Esophagus muscularis mucosa (tissue), 4 donors: ENCODE results near the gene ISCA2. TPM values are rescaled to one million over a fixed set of nuclear protein-coding genes. Genes with fewer than 3 reads are reported as not detected.

Source experiments
- DNase-seq: peaks from one replicate; pipeline ENCODE4 v3.0.0-alpha.2; 2017; ENCODE audit errors: extremely low spot score
- H3K27ac ChIP-seq, 4 donors: fragments of 200-600 bp; sonication (generic); replicated peaks in 1 of 4; 1 replicate in 3 of 4; 2 replicates in 1 of 4; pipeline ENCODE4 v1.5.1; 2016 to 2019; ENCODE audit warnings: mild to moderate bottlenecking in 1 of 4
- H3K27me3 ChIP-seq, 4 donors: fragments of 200-600 bp; sonication (generic); one replicate each; pipeline versions ENCODE4 v1.5.1 to v1.6.0; 2016 to 2019
- H3K36me3 ChIP-seq, 4 donors: fragments of 200-600 bp; sonication (generic); one replicate each; pipeline ENCODE4 v1.5.1; 2016 to 2019
- H3K4me1 ChIP-seq, 4 donors: fragments of 200-600 bp; sonication (generic); one replicate each; pipeline ENCODE4 v1.5.1; 2016 to 2019
- H3K4me3 ChIP-seq, 4 donors: fragments of 200-600 bp; sonication (generic); 1 replicate in 2 of 4; 2 replicates in 2 of 4; pipeline ENCODE4 v1.5.1; 2016 to 2019; ENCODE audit warnings: mild to moderate bottlenecking in 4 of 4, moderate library complexity in 1 of 4
- H3K9me3 ChIP-seq, 4 donors: fragments of 200-600 bp; sonication (generic); 1 replicate in 3 of 4; 2 replicates in 1 of 4; pipeline ENCODE4 v1.5.1; 2016 to 2019
- EP300 ChIP-seq: sonication (generic); formaldehyde crosslinking; IDR thresholded peaks from one replicate; pipeline ENCODE4 v1.6.1; 2017; ENCODE audit warnings: antibody characterized with exemption
- POLR2A ChIP-seq: fragments of 450-650 bp; IDR thresholded peaks from one replicate; pipeline ENCODE4 v1.6.1; 2017; ENCODE audit warnings: antibody characterized with exemption, moderate library complexity, mild to moderate bottlenecking, low read depth
- POLR2AphosphoS5 ChIP-seq, 2 donors: sonication (generic); formaldehyde crosslinking; IDR thresholded peaks; one replicate each; pipeline ENCODE4 v1.6.1; 2017; ENCODE audit warnings: antibody characterized with exemption in 2 of 2
- WGBS: methylation state at CpG from one replicate; pipeline ENCODE4 v1.1.5; 2018; 5-methylcytosine and 5-hydroxymethylcytosine counted together
- intact Hi-C: fragments of 100-400 bp; cut with DNase I; formaldehyde crosslinking; loops from one replicate; pipeline ENCODE4 v1.15.1; 2023
- total RNA-seq, 4 donors: library from RNA; depleted of rRNA; stranded (reverse); fragments of >200 nt; gene quantifications; one replicate each; pipeline versions ENCODE4 v1.1.0 to v1.2.1, GENCODE V29; 2016
- TF ChIP-seq, protein P1 (sequence below), 3 experiments: fragments of 200-600 bp in 2 of 3; fragments of 450-650 bp in 1 of 3; sonication (generic) in 2 of 3; IDR thresholded peaks; one replicate each; pipeline ENCODE4 v1.5.1; 2017 to 2019; ENCODE audit warnings: antibody characterized with exemption in 3 of 3, mild to moderate bottlenecking in 2 of 3, moderate library complexity in 1 of 3

ISCA2 gene
- total RNA-seq, 4 donors from 2014 or later = 5.8 to 20.4 (median 15.1) TPM

DNA sequence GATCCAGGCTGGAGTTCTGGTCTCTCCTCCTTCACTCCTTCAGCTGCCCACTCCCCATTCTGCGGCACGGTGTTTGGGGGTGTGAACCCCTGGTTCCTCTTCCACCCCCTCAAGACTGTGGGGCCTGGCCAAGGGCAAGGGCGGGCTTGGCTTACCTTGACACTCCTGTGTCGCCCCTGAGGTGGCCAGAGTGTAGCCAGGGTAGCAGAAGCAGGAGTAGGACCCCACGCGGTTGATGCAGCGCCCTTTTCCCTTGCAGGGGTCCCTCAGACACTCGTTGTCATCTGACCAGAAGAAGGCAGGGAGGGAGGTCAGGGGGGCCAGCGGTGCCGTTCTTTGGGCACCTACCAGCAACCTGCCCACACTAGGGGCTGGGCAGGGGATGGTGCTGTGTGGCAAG lies 28.2 kb downstream of the ISCA2 start:
- WGBS = 93% methylated on average over 6 of the region's 10 CpGs
- no peaks in the 10 kb centered on the region for H3K27me3 ChIP-seq
- H3K27ac ChIP-seq = no peak overlapping the region
- intact Hi-C loops = no loop called here
- no peaks in the 10 kb centered on the region for H3K4me1 ChIP-seq
- H3K9me3 ChIP-seq = no peaks in the 10 kb centered on the region
- peaks cover 0 to 14% (median 6%) of the 10 kb centered on the region in 4 donors for H3K36me3 ChIP-seq
- no peak for DNase-seq
- no peak overlapping the region for H3K4me3 ChIP-seq
- TF ChIP-seq POLR2AphosphoS5 (IDR thresholded peaks at IDR 0.05) = no peak
- TF ChIP-seq, protein P1, sequence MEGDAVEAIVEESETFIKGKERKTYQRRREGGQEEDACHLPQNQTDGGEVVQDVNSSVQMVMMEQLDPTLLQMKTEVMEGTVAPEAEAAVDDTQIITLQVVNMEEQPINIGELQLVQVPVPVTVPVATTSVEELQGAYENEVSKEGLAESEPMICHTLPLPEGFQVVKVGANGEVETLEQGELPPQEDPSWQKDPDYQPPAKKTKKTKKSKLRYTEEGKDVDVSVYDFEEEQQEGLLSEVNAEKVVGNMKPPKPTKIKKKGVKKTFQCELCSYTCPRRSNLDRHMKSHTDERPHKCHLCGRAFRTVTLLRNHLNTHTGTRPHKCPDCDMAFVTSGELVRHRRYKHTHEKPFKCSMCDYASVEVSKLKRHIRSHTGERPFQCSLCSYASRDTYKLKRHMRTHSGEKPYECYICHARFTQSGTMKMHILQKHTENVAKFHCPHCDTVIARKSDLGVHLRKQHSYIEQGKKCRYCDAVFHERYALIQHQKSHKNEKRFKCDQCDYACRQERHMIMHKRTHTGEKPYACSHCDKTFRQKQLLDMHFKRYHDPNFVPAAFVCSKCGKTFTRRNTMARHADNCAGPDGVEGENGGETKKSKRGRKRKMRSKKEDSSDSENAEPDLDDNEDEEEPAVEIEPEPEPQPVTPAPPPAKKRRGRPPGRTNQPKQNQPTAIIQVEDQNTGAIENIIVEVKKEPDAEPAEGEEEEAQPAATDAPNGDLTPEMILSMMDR (IDR thresholded peaks at IDR 0.05) = no peak

DNA sequence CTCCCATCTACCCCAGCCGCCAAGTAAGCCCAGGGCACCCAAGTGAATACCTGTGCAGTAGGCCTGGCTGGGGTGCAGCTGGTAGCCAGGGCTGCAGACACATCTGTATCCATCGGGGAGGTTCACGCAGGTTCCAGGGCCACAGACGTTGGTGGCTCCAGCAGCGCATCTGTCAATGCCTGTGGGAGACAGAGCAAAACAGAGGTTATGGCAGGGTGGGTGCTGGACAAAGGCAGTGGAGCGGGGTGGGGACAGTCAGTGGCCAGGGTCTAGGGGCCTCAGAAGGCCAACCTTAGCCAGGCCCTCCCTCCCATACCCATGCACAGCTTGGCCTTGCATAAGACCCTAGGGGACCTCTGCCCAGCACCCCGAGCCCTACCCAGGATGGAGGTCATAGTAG lies 29.2 kb downstream of the ISCA2 start:
- DNase-seq = no peak
- Histone ChIP-seq H3K36me3 (peaks cover 0 to 11% (median 4%) of the 10 kb centered on the region in 4 donors), H3K27ac (no peak overlapping the region), H3K9me3 (no peaks in the 10 kb centered on the region), H3K4me3 (no peak overlapping the region), H3K4me1 (no peaks in the 10 kb centered on the region), H3K27me3 (no peaks in the 10 kb centered on the region)
- 80% methylated on average over 1 of the region's 7 CpGs for WGBS
- TF ChIP-seq, protein P1 (IDR thresholded peaks at IDR 0.05) = no peak
- TF ChIP-seq POLR2AphosphoS5 (IDR thresholded peaks at IDR 0.05) (no peak), EP300 (no peak), POLR2A (no peak)
- intact Hi-C loops = no loop called here

GRCh38 chr14:74524076-74524811 lies 30.7 kb downstream of the ISCA2 start:
- Histone ChIP-seq H3K4me1 (no peaks in the 10 kb centered on the region), H3K4me3 (no peak overlapping the region), H3K27ac (no peak overlapping the region), H3K36me3 (peaks cover 0 to 11% (median 2%) of the 10 kb centered on the region in 4 donors), H3K27me3 (no peaks in the 10 kb centered on the region), H3K9me3 (no peaks in the 10 kb centered on the region)
- intact Hi-C loops = no loop called here
- TF ChIP-seq, protein P1 (IDR thresholded peaks at IDR 0.05) = no peak
- TF ChIP-seq POLR2A = no peak
- no peak for TF ChIP-seq EP300
- TF ChIP-seq POLR2AphosphoS5 (IDR thresholded peaks at IDR 0.05) = no peak
- no peak for DNase-seq
- 77% methylated on average over 8 of the region's 14 CpGs for WGBS

- peaks cover 0 to 11% (median 2%) of the 10 kb centered on the region in 4 donors for H3K36me3 ChIP-seq
- H3K9me3 ChIP-seq = no peaks in the 10 kb centered on the region
- DNase-seq = no peak
- H3K4me3 ChIP-seq = no peak overlapping the region
- intact Hi-C loops = no loop called here
- H3K27ac ChIP-seq = no peak overlapping the region
- no peaks in the 10 kb centered on the region for H3K4me1 ChIP-seq
- no peaks in the 10 kb centered on the region for H3K27me3 ChIP-seq
- TF ChIP-seq POLR2AphosphoS5 (IDR thresholded peaks at IDR 0.05) (no peak), EP300 (no peak), POLR2A (no peak)
- TF ChIP-seq, protein P1 (IDR thresholded peaks at IDR 0.05) = no peak
Measured at GRCh38 chr14:74524812-74525135, 31.2 kb downstream of the ISCA2 start.

DNA sequence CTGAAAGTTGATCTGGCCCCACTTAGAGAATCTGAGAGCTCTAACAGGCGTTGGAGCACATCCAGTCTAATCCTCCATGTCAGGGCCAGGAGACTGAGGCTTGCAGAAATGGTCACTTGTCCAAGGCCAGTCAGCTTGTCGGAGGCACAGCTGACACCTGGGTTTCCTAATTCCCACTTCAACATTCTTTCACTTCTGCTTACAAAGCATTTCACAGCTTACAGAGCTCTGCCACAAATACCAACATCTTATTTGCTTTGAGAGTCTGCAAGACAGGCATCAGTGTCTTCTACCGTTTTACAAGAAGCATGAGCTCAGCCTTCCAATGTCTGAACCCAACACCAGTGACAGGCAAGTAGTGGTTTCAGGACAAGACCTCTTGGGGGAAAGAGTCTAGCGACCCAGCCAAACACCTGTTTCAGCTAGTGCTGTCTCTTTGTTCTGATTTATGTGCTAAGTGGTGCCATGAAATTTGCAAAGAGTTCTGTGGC lies 31.8 kb downstream of the ISCA2 start:
- DNase-seq = no peak
- peaks cover 0 to 11% (median 2%) of the 10 kb centered on the region in 4 donors for H3K36me3 ChIP-seq
- TF ChIP-seq POLR2AphosphoS5 (IDR thresholded peaks at IDR 0.05) (no peak), EP300 (no peak), POLR2A (no peak)
- TF ChIP-seq, protein P1 (IDR thresholded peaks at IDR 0.05) = no peak
- no peaks in the 10 kb centered on the region for H3K4me1 ChIP-seq
- no peaks in the 10 kb centered on the region for H3K27me3 ChIP-seq
- intact Hi-C loops = no loop called here
- no peaks in the 10 kb centered on the region for H3K9me3 ChIP-seq
- H3K4me3 ChIP-seq = no peak overlapping the region
- 65% methylated on average over 4 of the region's 4 CpGs for WGBS
- no peak overlapping the region for H3K27ac ChIP-seq
